HG03097 (cell line): Measurements from ENCODE around the gene TUB.

Experiments used
- ATAC-seq: cut with Tn5 transposase; IDR thresholded peaks from one replicate; pipeline ENCODE4 v1.9.1; 2021; ENCODE audit not compliant: unreplicated experiment, low FRiP score

Gene TUB, protein sequence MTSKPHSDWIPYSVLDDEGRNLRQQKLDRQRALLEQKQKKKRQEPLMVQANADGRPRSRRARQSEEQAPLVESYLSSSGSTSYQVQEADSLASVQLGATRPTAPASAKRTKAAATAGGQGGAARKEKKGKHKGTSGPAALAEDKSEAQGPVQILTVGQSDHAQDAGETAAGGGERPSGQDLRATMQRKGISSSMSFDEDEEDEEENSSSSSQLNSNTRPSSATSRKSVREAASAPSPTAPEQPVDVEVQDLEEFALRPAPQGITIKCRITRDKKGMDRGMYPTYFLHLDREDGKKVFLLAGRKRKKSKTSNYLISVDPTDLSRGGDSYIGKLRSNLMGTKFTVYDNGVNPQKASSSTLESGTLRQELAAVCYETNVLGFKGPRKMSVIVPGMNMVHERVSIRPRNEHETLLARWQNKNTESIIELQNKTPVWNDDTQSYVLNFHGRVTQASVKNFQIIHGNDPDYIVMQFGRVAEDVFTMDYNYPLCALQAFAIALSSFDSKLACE

GRCh38 chr11:8080674-8081590 lies at the start of gene TUB:
Gene TUB, plus strand, starts transcription at chr11:8081211. Its CDS starts 300 bp downstream, at chr11:8081511.
- ATAC-seq: no peak

GRCh38 chr11:8031248-8032115 lies 49.5 kb upstream of the TUB start:
- ATAC-seq: no peak

- ATAC-seq: no peak
Observed at GRCh38 chr11:8032122-8032521, 48.9 kb upstream of the TUB start.

DNA sequence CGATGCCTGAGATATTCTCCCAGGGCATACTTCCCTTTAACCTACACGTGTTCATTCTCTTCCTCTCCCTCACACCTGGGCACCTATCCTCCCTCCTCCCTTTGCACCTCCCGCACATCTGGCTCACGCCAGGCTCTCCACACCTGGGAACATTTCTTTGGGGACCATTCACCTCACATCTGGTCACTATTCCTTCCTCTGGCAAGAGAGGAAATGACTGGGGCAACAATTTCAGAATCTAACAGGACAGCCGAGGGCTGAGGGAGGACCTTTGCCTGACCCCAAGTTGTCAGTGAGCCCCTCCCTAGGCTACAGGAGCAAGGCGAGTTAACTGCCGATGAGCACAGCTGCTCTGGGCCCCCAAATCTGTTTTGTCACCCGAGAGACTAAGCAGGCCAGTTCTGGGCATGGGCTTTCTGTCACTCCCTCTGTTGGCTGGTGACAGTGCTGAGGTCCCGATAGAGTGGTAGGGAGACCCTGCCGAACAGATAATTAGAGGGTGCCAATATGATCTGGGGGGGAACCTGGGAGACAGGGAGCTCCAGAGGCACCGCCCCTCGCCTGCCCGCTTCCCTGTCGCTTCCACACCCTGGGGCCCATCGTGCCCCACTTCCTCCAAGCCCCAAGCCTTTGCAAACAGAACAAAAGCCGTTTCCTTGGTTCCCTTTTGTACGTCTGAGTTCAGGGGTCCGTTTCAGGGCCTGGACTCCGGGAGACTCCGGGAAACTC lies 48.3 kb upstream of the TUB start:
- no peak for ATAC-seq

DNA sequence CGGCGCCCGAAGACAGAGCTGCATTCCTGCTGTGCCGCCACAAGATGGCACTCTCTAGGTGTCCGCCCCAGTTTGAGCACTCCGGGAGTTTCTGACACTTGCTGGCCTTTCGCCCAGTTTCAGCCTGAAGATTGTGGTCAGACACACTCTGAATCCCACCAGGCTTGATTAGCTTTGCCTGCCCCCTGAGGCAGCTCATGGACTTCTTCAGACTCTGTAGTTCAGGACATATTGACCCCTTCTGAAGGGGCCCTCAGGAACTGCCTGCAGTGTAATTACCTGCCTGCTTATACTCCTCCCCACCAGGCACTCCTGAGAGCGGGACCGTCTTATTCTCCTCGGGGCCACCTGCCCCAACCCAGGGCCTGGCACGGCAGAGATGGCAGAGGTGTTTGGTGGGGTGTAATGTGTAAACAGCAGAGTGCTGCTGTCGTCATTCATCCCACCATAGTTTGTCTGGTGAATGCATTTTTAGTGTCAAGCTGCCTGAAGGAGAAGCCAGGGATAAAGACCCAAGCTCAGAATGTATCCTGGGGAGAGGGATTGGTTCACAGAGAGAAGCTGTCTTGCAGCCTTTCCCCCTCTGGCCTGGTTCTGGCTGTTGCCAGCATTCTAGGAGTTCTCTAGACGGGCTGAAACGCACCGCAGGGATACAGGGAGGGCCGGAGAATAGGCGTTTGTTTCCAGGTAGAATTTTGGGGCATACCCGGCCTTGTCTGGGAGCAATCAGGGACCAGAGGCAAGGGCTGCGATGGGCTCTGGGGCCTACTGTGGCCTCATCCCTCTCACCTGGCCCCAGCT lies 47.5 kb upstream of the TUB start:
- ATAC-seq: no peak

GRCh38 chr11:8034106-8034585 lies 46.9 kb upstream of the TUB start:
- no peak for ATAC-seq

DNA sequence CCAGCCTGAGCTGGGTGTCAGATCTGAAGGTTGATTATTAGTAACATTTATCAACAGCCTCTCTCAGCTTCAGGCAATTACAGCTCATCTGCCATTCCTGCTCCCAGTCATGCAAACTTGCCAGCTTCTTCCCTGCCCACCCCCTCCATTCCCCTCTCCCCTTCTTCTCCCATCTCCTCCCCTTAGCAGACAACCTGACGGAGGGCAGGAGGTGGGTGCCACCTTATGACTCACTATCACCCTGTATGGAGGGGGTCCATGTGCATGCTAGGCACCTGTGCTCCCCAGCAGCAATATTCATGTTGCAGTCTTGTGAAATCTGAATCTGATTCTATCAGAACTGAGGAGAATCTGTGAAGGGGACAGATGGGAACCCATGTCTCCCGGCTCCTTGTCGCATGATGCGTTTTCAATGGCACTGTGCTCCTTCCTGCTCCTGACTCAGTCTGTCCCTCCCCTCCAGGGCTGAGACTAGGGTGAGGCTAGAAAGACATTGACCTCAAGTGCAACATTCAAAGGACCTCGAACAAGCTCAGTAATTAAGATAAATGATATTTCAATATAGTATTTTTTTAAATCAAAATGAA lies 46.3 kb upstream of the TUB start:
- ATAC-seq: no peak

- no peak for ATAC-seq
Observed at GRCh38 chr11:8035200-8035855, 45.7 kb upstream of the TUB start.

GRCh38 chr11:8036002-8036802 lies 44.8 kb upstream of the TUB start:
- ATAC-seq: no peak

DNA sequence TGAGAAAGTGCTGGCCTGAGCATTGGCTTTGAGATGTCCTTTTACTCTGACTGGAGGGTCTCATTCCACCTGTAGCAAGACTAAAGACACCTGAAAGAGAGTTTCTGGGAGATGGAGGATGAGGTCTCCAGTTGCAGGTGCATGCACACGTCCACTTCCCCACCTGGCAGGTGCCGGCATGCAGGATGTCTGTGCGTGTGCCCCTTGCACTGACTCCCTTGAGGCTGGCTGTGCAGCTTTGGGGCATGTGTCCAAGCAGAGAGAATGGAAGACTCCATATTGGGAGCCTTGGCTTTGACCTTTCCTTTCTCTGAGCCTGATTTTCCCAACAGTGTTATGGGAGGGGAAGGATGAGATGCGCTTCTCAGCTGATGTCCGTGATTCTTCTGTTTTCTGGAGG lies 44.0 kb upstream of the TUB start:
- no peak for ATAC-seq

- no peak for ATAC-seq
Observed at GRCh38 chr11:8038393-8038792, 42.6 kb upstream of the TUB start.

- no peak for ATAC-seq
Observed at GRCh38 chr11:8038811-8039529, 42.0 kb upstream of the TUB start.

DNA sequence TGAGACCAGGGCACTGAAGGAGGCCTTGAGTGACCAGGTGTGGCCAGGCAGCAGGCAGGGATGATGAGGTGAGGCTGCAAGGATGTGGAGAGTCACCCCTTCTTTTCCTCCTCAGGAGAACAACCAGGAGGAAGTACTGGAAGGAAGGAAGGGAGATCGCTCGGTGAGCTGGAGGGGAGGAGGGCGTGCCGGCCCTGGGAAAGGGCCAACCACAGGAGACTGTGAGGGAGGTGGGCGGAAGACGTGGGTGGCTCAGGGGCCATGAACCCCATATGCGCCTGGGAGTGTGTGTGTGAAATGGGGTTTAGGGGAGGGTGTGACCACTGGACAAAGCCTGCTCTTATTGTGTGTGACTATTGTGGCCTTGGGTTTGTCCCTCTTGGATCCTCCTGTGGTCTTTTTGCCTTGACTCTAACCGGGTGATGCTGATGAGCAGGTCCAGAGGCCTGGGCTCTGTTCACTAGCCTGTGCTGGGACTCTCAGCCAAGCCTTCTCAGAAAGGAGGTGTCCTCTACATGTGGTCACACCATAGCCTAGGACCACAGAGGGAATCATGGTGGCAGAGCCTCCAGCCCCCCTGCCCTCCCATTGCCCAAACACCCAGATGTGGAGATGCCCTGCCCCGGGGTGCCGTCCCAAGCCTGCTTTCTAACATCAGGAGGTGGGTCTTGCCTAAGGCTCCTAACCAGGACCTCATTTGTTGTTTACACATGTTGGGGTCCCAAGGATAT lies 41.3 kb upstream of the TUB start:
- no peak for ATAC-seq

GRCh38 chr11:8040261-8040920 lies 40.6 kb upstream of the TUB start:
- no peak for ATAC-seq

DNA sequence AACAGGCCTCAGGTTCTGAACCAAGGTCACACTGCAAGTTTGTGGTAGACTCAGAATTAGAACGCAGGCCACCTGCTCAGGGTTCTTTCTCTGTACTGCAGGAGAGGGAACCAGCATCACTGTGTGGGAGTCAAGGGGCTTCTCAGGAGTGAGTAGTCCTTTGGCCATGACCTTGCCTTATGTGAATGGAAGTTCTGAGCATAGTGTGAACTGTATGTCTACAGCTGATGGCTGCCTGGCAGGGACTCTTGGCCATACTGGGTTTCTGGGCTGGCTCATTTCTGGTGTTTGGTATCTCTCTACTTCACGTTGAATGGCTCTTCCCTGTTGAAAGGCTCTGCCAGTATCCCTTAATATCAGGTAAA lies 40.1 kb upstream of the TUB start:
- no peak for ATAC-seq
